SK-N-MC (cell line): ENCODE data around the gene AMFR.

Experiments
- EZH2 ChIP-seq: fragments of 200-600 bp; sonication (generic); IDR thresholded peaks from one replicate; pipeline ENCODE4 v1.6.1; 2017; ENCODE audit warnings: antibody characterized with exemption
- FOXP2 ChIP-seq: optimal IDR thresholded peaks from 2 replicates; pipeline ENCODE3; 2011; ENCODE audit warnings: mild to moderate bottlenecking, moderate library complexity; ENCODE audit not compliant: insufficient read depth; ENCODE audit errors: extremely low read length, control extremely low read depth
- POLR2AphosphoS5 ChIP-seq: IDR thresholded peaks from 2 replicates; pipeline ENCODE4 v1.6.1; 2012; ENCODE audit warnings: mild to moderate bottlenecking, low read depth, low read length, borderline replicate concordance

GRCh38 chr16:56324406-56324805, 100.9 kb downstream of the AMFR start:
- TF ChIP-seq POLR2AphosphoS5 (no peak), EZH2 (no peak), FOXP2 (no peak)
